HG02588 (cell line): ENCODE data around the gene FCN1.

Source experiments
- ATAC-seq: cut with Tn5 transposase; IDR thresholded peaks from one replicate; pipeline ENCODE4 v1.9.1; 2021; ENCODE audit warnings: mild to moderate bottlenecking, moderate library complexity; ENCODE audit not compliant: unreplicated experiment

Gene FCN1

DNA sequence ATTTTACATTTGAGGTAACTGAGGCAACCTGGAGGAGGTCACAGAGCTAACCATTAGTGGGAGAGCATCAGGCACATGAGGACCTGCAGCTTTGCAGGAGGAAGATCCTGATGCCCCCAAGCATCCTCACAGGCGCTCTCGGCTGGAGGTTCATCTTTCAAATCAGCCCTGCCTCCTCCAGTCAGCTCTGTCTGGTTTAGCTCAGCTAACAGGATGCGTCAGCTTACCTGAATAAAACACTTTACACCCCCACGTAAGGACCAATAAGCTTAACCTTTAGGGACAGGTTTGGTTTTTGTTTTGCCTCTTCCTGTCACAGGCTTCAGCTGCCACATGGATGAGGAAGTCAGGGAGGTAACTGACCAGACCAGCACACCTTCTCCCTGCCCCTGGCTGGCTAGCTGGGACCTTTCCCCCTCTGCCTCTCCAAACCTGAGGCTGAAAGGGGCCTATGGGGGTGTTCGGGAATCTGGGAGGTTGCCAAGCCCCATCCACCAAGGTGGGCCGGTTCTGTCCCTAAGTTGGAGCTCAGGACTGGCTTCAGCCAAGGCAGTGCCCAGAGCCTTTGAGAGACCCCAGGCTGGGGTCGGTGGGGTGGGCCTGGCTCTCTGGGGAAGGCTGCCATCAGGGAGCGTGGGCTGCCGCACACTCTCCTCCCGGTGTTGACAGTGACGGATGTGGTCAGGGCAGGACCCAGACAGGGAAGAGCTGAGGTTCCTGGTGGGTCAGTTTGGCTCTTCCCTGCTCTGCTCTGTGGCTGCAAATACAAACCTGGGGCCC is 20.0 kb upstream of the FCN1 start:
- no peak for ATAC-seq

DNA sequence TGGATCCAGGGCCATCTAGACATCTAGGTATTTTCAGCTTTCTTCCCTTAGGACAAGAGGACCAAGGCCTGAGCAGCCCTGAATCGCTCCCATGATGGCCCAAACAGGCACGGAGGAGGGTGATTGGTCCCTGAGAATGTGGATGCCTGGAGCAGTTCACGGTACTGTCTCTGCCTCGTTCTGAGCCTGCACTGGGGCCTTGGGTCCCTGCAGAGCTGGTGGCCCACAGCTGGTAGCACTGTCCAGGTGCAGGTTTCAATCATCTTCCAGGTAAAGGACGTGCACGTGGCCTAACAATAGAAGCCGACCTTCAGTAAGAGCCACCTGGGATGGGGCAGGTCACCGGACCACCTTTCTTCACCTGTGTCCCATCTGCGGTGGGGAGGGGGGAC is 19.4 kb upstream of the FCN1 start:
- peak; percentile 9 for ATAC-seq

DNA sequence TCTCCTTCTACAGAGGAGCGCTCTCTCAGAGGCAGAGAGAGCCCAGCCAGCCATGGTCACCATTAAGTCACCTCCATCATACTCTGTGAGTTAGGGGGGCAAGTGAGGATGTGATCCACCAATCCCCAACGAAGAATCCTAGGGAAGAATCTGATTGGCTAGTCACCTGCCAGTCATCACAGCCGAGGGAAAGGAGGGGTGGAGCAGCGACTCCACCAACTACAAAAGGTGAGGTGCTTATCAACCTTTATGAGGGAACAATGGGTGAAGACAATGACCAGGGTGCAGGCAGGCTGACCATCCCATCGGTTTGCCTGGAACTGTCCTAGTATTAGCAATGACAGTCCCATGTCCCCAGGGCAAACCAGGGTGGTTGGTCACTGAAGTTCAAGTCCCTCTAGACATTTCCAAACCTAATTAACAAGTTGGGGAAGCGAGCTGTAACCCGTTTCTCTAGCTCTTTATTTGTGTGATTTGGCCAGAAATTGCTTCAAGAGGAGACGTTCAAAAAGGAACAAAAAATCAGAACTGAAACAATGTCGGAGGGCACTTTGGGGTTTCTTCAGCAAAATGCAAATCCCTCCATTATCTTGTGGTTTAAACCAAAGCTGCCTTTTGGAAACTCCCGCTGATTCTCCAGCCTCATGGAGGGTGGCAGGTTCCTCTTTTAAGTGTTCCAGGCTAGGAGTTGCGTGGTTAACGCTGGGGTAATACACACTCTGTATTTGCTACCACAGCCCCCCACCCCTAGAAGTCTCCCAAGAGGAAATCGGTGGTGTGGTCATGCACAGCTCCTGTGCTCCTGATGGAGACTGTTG is 18.8 kb upstream of the FCN1 start:
- ATAC-seq: peak; percentile 39

DNA sequence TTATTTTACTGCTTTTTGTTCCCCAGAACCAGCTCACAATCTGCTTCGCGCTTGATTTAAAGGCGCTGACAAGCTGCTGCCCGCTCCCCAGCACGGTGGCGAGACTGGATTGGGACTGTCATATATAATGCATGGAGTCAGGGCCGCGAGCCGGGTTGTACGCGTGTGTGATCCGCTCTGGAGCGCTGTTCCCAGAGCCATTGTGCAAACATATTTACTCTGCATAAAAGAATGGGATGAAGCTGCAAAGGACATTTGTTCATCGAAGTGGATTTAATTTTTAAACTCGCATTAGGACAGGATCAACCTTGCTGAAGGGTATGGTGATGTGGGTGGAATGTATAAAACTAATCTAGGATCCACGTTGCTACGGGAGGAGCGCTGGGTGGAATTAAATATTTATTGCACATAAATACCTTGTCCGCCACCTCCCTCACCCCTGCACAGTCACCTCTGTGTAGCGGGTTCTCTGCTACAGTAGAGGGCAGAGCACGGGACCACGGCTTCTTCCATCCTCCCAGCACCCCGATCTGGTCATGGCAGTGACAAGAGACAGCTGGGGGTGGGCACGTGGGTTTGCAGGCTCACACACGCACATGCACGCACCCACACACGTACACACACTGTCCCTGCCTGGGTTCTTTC is 18.1 kb upstream of the FCN1 start:
- ATAC-seq: no peak

DNA sequence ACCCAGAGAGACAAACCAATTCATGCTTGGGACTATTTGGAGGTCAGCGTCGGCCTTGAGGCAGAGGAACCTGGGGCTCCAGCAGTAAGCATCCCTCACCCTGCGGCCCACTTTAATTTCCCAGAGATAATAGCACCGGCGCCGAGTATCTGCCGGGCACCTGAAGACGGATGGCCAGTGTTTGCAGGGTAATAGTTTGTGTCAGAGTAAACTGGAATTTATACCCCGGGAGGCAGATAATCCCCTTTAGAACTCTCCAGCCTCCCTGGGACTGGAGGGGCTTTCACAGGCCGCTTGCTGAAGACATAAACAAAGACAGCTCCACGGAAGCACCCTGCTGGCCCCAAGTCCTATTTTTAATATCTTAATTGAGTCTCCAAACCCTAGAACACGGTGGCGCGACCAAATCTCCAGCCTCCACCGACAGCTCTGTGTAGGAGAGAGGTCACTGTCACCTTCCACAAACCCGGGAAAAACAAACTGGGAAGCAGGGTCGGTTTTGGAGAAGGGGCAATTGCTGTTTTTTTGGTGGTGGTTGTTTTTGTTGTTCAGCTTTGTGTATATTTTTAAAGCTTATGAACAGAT is 17.4 kb upstream of the FCN1 start:
- ATAC-seq: no peak

DNA sequence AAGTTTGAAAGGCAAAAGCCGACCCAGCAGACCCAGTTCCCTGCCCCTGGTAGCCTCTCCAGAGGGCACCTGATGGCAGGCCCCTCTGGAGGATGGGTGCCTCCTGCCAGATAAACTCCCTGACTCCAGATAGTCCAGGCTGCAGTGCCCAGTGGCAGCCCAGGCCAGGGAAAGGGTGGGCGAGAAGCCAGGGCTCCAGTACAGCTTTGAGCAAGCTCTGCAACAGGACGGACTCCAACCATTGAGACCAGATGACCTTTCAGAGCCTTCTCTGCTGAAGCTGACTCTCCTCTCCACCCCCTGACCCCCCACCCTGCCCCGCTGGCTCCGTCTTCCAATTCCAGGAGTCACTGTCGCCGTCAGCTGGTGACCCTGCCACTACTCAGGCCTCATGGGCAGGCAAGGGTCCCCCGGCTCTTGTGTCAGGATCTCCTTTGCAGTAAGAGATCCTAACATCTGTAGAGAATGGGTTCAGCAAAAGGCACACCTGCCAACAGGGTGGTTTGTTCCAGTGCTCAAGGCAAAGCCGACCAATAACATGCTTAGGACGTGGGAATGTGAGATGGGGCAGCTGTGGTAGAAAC is 15.5 kb upstream of the FCN1 start:
- no peak for ATAC-seq

DNA sequence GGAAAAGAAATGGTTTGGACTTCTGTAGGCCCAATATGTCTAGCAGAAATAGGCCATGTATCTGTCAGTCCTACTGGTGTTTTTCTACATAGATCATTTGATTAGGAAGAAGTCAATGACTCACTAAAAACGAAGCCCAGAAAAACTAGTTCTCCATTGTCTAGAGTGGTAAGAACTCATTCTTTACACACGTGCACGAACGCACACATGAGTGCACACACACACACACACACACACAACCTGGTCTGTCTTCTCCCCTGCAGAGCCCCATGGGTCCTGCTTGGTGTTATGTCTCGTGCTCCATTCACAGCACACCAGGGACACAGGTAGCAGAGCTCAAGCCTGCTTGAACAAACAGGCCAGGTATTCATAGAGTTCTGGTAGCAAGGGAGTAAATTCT is 14.9 kb upstream of the FCN1 start:
- ATAC-seq: no peak

DNA sequence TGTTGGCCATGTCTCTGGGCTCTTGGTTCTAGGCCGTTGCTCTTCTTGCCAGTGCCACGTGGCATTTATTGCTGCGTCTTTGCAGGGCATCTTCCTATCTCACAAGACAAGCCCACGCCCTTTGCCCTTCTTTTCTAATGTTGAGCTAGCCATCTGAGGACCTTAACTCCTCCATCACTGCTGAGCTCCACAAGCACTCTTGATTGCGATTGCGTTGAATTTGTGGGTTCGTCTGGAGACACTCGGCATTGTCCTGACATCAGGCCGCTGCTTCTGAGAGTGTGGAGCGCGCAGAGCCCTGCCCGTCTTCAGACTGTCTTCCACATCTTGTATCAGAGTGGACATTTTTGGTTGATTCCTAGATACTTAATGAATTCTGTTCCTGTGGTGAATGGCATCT is 14.5 kb upstream of the FCN1 start:
- ATAC-seq: no peak

DNA sequence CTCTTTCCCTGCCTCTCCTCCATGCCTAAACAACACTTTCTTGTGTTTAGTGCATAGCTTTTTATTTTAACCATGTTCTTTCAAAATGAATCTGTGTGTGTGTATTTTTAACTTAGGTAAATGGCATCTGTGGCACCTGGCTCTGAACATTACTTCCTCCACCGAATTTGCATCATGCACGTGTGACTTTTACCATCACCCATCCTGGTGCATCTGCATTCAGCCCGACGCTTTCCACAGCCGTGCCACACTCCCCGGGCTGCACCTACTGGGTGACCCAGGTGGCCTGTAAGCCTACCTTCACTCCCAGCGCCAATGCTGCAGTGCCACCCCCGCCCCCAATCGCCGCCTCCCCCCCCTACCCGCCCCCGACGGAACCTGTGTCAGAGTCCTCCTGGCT is 12.7 kb upstream of the FCN1 start:
- peak; percentile 58 for ATAC-seq

DNA sequence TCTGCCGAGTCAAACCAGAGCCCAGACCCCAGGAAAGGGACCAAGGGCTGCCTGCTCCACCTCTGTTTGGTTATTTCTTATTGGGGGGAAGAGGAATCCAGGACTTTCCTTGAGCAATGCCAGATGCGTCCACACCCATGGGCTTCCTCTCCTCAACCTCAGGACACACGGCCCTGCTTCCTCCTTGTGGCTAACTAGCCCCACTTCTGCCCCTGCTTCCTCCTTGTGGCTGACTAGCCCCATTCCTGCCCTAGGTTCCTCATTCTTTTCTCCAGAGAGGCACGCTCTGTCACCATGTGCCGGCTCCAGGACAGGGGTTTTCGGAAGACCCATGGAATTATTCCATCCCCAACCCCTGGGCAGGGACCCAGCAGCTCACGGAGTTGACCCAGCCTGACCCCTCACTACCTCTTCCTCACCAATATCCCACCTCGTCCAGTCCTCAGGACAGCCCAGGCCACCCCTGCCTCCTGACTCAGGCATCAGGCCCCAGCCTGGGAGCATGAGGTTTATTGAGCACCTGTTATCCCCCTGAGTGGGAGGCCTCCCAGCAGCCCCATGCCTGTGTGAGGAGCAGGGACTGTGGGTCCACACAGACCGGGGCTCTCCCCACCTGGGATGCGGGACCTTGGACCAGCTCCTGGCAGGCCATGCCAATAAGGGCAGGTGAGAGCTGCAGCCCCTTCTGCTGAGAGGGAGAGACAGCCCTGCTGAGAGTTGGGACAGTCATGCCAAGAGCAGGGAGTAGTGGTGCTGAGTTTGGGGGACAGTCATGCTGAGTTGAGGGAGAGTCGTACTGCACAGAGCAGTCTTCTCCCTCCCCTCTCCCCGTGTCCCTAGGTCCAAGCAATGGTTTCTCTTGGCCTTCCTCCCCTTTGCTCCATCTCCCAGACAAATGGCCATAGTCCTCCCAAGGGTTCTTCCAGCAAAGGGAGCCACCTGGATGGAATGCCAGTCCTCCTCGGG is 11.8 kb upstream of the FCN1 start:
- ATAC-seq: no peak

DNA sequence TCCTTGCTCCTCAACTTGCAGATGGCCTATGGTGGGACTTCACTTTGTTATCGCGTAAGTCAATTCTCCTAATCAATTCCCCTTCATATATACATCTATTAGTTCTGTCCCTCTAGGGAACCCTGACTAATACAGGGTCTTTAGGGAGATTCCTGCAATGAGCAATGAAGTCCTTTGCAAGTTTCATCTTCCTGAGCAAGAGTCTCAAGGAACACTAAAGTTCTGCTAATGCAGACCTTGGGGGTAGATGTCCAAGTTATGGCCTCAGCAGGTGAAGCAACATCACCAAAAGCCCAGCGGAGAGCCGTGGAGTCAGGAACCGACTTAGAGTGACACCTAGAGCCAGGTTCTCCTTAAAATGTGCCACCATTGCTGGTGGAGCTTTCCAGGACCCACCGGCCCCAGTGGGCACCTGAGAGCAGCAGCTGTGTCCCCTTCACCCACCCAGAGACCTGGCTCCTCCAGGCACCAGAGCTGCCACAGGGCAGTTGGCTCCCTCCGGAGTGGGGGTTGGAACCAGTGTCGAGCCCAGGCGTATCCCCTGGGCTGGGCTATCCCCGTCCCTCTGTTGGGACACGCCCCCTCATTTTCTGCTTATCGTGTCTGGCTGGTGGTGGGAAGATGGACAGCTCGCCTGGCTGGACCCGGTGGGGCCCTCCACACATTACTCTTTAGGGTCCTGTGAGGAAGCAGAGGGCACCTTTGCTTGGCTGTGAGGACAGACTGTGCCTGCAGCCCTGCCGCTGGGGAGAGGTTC is 10.9 kb upstream of the FCN1 start:
- no peak for ATAC-seq

DNA sequence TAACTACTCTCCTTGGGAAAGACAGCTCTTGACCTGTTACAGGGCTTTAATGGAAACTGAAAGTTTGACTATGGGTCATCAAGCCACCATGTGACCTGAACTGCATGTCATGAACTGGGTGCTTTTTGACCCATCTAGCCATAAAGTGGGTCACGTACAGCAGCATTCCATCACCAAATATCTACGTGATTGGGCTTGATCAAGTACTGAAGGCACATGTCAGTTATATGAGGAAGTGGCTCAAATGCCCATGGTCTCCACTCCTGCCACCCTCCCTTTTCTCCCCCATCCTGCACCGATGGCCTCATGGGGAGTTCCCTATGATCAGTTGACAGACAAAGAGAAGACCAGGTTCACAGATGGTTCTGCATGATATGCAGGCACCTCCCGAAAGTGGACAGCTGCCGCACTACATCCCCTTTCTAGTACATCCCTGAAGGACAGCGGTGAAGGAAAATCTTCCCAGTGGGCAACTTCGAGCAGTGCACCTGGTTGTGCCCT is 7.3 kb upstream of the FCN1 start:
- ATAC-seq: no peak

DNA sequence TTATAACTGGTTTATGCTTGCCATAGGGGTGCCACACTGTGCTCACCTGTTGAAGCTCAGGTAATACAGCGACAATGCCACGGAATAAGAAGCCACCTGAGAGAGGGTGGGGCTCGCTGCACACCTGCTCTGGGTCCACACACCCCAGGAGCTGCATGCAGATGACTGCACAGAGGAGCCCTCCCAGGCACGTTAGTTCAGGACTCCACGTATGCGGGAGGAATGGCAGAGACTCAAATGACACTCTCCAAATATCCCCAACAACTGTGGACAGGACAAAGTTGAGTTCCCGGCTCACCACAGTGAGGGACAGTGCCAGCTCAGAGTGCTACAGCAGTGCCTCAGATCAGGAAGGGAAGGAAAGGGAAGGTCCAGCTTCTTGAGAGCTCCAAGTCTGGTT is 5.8 kb upstream of the FCN1 start:
- no peak for ATAC-seq

DNA sequence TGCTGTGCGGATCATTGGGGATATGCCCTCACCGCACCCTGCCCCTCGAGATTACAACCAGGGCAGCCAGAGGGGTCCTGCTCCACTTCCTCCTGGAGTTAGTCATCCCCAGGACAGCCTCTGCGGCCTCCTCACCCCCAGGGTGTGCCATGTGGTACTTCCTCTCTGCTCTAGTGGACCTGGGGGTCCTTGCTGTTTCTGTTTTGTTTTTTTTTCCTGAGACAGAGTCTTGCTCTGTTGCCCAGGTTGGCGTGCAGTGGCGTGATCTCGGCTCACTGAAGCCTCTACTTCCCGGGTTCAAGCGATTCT is 5.2 kb upstream of the FCN1 start:
- ATAC-seq: no peak

DNA sequence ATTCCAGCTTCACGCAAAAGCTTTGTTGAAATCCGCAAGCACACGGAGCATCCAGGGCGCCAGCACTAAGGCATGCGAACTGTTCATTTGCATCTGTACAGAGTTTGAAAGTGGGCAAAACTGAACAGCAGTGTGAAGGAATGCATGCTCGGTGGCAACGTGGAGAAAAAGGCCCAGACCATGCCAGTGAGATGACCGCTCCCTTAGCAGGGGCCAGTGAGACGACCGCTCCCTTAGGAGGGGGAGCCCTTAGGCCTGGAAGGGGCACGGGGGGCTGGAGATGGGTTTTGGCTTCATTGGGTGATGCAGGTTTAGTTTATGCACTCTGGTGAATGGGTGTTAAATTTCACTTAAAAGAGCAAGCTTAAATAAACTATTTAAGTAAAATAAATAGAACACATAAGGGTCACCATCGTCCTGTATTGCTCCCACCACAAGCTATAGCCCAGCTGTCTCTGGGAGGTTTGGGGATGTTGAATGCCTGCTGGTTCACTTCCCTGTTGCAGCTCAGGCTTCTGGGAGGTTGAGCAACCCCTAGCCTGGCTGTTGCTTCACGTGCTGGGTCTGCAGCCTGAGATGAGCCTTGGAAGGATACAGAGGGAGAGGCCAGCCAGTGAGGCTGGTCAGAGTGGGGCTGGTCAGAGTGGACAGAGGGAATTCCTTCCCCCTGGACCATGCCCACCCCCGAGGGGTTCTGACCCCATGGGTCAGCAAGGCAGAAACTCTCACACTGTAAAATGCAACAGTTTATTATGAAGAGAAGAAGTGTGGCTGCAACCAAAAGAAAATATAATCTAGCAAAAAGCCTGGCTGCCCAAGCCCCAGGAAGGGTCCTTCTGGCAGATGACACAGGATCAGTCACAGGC is 4.6 kb upstream of the FCN1 start:
- no peak for ATAC-seq

DNA sequence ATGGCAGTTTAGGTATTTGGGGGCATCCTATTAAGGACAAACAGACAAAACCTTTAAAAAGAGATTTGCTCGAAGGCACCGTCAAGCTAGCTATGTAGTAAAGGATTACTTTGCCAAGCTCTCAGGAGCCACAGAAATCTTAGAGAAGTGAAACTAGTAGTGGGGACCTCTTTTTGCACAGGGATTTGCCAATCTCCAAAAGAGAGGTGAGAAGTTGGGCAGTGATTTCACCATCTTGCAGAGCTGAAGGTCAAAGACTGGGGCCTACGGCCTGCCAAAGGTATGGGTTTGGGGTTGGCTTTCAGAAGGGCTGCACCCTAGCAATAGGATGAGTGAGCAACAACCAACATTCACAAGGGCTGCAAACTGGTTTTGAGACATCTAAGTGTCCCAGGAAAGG is 1.6 kb upstream of the FCN1 start:
- ATAC-seq: no peak

DNA sequence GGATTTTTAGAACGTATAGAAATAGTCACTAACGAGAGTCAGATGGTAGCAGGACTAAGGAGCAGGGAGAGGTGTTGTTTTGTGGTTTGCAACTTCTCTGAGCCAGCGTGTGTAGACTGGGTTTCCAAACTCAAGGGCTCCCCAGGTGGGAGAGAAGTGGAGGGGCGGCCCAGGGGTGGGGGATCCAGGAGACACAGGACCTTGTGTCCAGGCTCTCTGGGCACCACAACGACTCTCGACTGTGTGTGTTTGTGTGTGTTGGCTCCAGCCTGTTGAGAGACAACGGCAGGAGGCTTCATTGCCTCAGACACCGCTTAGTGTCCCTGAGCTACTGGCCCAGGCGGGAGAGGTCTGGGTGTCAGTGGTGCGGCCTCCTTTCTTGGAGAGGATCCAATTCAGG is 934 bp upstream of the FCN1 start:
- ATAC-seq: no peak

DNA sequence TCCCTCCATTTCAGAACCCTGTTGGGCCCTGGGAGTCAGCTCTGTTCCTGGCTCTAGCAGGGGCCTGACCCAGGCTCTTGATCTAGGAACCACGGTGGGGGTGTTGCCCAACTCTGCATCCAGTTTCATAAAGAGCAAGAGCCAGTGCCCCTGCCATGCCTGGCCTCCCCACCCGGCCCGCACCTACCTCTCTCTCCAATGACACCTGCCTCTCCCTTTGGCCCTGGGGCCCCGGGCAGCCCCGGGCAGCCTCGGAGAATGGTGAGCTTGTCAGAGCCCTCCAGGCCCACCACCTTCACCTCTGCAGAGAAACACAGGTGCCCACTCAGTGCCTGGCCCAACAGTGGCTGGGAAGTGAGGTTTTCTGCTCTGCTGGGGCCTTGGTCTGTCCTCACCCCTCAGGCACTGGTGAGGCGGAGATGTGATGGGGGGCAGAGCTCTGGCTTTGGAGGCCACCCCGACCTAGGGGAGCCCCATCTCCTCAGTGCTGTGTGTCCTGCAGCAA is 1.5 kb downstream of the FCN1 start:
- ATAC-seq: no peak
